ENCODE measurements around the gene PHTF1. TPM values are rescaled to one million over a fixed set of nuclear protein-coding genes. Genes with fewer than 3 reads are reported as not detected.

PHTF1 gene
- total RNA-seq, 4 donors from 2014 or later: 11.3 to 23.3 (median 17.9) TPM

GRCh38 chr1:113686891-113687618 is 72.2 kb downstream of the PHTF1 start:
- WGBS, 2 donors: 72 to 76% methylated on average over 3 of the region's 3 CpGs
- H3K4me3 ChIP-seq: no peak overlapping the region
- no peak for DNase-seq (ENCODE audit: low spot score in 2 of 2)
- TF ChIP-seq, protein P1, sequence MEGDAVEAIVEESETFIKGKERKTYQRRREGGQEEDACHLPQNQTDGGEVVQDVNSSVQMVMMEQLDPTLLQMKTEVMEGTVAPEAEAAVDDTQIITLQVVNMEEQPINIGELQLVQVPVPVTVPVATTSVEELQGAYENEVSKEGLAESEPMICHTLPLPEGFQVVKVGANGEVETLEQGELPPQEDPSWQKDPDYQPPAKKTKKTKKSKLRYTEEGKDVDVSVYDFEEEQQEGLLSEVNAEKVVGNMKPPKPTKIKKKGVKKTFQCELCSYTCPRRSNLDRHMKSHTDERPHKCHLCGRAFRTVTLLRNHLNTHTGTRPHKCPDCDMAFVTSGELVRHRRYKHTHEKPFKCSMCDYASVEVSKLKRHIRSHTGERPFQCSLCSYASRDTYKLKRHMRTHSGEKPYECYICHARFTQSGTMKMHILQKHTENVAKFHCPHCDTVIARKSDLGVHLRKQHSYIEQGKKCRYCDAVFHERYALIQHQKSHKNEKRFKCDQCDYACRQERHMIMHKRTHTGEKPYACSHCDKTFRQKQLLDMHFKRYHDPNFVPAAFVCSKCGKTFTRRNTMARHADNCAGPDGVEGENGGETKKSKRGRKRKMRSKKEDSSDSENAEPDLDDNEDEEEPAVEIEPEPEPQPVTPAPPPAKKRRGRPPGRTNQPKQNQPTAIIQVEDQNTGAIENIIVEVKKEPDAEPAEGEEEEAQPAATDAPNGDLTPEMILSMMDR (IDR thresholded peaks at IDR 0.05): no peak
- no peak for TF ChIP-seq EP300 (IDR thresholded peaks at IDR 0.05)
- no peak overlapping the region for H3K27ac ChIP-seq
- H3K27me3 ChIP-seq: no peaks in the 10 kb centered on the region
- H3K9me3 ChIP-seq: no peaks in the 10 kb centered on the region
- peaks cover 0 to 13% (median 0%) of the 10 kb centered on the region in 3 donors for H3K36me3 ChIP-seq
- H3K4me1 ChIP-seq: peaks cover 0 to 11% (median 0%) of the 10 kb centered on the region in 4 donors

DNA sequence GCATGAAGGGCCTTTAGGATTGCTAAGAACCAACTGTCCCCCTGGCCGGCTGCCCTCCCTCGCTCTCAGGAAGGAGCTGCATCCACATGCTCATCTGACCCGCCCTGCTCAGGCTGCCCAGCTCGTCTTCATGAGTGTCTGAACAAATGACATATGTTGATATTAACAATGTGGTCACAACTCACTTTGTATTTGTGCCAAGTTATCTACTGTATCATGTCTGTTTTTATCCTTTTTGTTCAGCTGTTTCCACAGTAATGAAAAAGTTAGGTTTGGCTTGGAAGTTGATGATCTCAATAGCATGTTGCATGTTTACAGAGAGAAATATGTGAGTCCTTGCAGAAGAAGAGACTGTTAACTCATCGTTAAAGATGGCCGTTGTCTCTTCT is 75.1 kb downstream of the PHTF1 start:
- 53 to 55% methylated on average over 6 of the region's 6 CpGs for WGBS, 2 donors
- H3K27ac ChIP-seq: peak overlapping the region in 3 of 4 donors; percentile 32 to 71 (median 68)
- peaks cover 0 to 11% (median 0%) of the 10 kb centered on the region in 4 donors for H3K4me1 ChIP-seq
- no peaks in the 10 kb centered on the region for H3K9me3 ChIP-seq
- H3K36me3 ChIP-seq: peaks cover 0 to 4% (median 0%) of the 10 kb centered on the region in 3 donors
- TF ChIP-seq POLR2A (IDR thresholded peaks at IDR 0.05): no peak
- no peak for TF ChIP-seq EP300 (IDR thresholded peaks at IDR 0.05)
- TF ChIP-seq, protein P1 (IDR thresholded peaks at IDR 0.05): no peak
- no peak overlapping the region for H3K4me3 ChIP-seq
- DNase-seq (ENCODE audit: low spot score in 2 of 2): peak; percentile 40 to 42
- H3K27me3 ChIP-seq: no peaks in the 10 kb centered on the region

DNA sequence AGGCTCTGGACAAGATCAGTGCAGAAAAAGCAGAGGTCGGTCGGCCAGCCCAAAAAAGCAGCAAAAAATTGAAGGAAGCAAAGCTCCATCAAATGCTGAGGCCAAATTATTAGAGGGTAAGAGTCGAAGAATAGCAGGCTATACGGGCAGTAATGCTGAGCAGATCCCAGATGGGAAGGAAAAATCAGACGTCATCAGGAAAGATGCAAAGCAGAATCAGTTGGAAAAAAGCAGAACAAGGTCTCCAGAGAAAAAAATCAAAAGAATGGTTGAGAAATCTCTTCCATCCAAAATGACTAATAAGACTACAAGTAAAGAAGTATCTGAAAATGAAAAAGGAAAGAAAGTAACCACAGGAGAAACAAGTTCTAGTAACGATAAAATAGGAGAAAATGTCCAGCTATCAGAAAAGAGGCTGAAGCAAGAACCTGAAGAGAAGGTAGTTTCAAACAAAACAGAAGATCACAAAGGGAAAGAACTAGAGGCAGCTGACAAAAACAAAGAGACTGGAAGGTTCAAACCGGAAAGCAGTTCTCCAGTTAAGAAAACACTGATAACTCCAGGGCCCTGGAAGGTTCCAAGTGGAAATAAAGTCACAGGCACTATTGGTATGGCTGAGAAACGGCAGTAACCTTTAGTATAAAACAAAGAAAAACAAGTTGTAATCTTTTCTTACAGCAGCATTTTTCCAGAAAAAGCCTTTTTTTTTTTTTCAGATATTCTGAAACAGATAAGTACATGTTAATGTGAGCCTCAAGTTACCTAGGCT is 75.7 kb downstream of the PHTF1 start:
- no peaks in the 10 kb centered on the region for H3K27me3 ChIP-seq
- H3K9me3 ChIP-seq: no peaks in the 10 kb centered on the region
- peak overlapping the region in 3 of 4 donors; percentile 32 to 71 (median 68) for H3K27ac ChIP-seq
- H3K4me3 ChIP-seq: no peak overlapping the region
- WGBS, 2 donors: 50 to 55% methylated on average over 8 of the region's 8 CpGs
- peaks cover 0 to 11% (median 0%) of the 10 kb centered on the region in 4 donors for H3K4me1 ChIP-seq
- TF ChIP-seq EP300 (IDR thresholded peaks at IDR 0.05): peak in 1 of 2 donors; percentile 8
- TF ChIP-seq, protein P1 (IDR thresholded peaks at IDR 0.05): no peak
- DNase-seq (ENCODE audit: low spot score in 2 of 2): no peak
- peaks cover 0 to 4% (median 0%) of the 10 kb centered on the region in 3 donors for H3K36me3 ChIP-seq

DNA sequence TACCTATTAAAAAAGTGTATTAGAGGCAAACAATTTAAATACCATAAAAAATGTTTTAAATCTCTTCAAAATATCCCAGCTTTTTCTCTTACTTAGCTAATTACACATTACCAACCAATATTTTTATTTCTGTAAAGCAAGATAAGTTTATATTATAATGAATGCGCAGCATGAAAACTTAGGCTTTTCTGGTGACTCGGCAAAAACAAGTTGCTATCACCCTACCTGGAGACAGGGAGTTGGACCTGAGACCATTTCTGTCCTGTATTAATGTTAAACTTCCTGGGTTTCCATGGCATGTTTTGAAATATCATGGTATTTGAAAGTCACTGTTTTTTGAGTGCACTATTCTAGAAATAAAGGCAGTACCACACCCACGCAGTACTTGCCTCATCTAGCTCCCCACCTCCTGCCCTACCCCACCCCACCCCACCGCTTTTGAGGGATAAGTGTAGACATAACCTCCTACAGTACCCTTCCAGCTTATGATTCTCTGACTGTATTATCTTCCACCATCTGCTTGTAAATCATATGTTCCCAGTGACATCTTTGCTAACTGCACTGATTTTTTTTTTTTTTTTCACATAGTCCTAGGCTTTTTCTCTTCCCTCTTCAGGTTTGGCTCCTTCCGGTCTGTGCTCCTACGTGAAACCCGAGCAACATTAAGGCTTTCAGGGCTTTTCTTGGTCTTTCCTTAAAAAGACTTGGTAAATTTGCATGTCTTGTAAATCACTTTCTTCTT is 77.5 kb downstream of the PHTF1 start:
- H3K4me1 ChIP-seq: peaks cover 0 to 21% (median 0%) of the 10 kb centered on the region in 4 donors
- H3K9me3 ChIP-seq: no peaks in the 10 kb centered on the region
- 92 to 95% methylated on average over 7 of the region's 7 CpGs for WGBS, 2 donors
- no peak overlapping the region for H3K4me3 ChIP-seq
- H3K27me3 ChIP-seq: no peaks in the 10 kb centered on the region
- TF ChIP-seq, protein P1 (IDR thresholded peaks at IDR 0.05): no peak
- TF ChIP-seq EP300 (IDR thresholded peaks at IDR 0.05): no peak
- no peak for TF ChIP-seq POLR2A (IDR thresholded peaks at IDR 0.05)
- DNase-seq (ENCODE audit: low spot score in 2 of 2): no peak
- no peak overlapping the region for H3K27ac ChIP-seq
- H3K36me3 ChIP-seq: peaks cover 0 to 4% (median 0%) of the 10 kb centered on the region in 3 donors
